Thoracic aorta (tissue), 2 donors: ENCODE measurements around the gene HSDL1. TPM values are rescaled to one million over a fixed set of nuclear protein-coding genes. Genes with fewer than 3 reads are reported as not detected.
"Not testable (repeated sequence)": the region's sequence is repeated elsewhere in the genome, so short reads cannot be mapped to it uniquely, and the experiment has no call there.

Experiments used
- ATAC-seq: fragments of 150-250 bp; one replicate; pipeline ENCODE4 v1.8.0; 2017; ENCODE audit warnings: low read depth; ENCODE audit not compliant: insufficient number of reproducible peaks, low FRiP score
- DNase-seq: peaks from one replicate; pipeline ENCODE4 v3.0.0-alpha.2; 2020; ENCODE audit warnings: low spot score
- H3K27ac ChIP-seq, 2 donors: fragments of 200-600 bp; sonication (generic); 1 replicate in 1 of 2; 2 replicates in 1 of 2; pipeline ENCODE4 v1.5.1; 2016; ENCODE audit warnings: mild to moderate bottlenecking in 2 of 2, moderate library complexity in 2 of 2
- H3K27me3 ChIP-seq: fragments of 200-600 bp; sonication (generic); replicated peaks from 2 replicates; pipeline ENCODE4 v1.6.0; 2016; ENCODE audit warnings: mild to moderate bottlenecking; ENCODE audit not compliant: insufficient read depth
- H3K36me3 ChIP-seq: fragments of 200-600 bp; sonication (generic); one replicate; pipeline ENCODE4 v1.5.1; 2016
- H3K4me1 ChIP-seq, 2 donors: fragments of 200-600 bp; sonication (generic); 1 replicate in 1 of 2; 2 replicates in 1 of 2; pipeline versions ENCODE4 v1.5.1 to v1.6.0; 2016; ENCODE audit warnings: low read depth in 2 of 2, mild to moderate bottlenecking in 1 of 2; ENCODE audit not compliant: control insufficient read depth in 1 of 2
- H3K4me3 ChIP-seq: fragments of 200-600 bp; sonication (generic); 2 replicates; pipeline ENCODE4 v1.5.1; 2016; ENCODE audit warnings: mild to moderate bottlenecking
- H3K9me3 ChIP-seq: fragments of 200-600 bp; sonication (generic); 2 replicates; pipeline ENCODE4 v1.5.1; 2016
- CTCF ChIP-seq: fragments of 200-600 bp; sonication (generic); IDR thresholded peaks from one replicate; pipeline ENCODE4 v1.5.1; 2019; ENCODE audit warnings: antibody characterized with exemption
- total RNA-seq, 2 donors: library from RNA; depleted of rRNA; stranded (reverse); fragments of >200 nt; gene quantifications; one replicate each; pipeline versions ENCODE4 v1.1.0 to v1.2.3, GENCODE V29; 2016

Gene HSDL1
- total RNA-seq, 2 donors from 2014 or later: 7.2 to 14.4 TPM

- peaks cover 3 to 24% of the 10 kb centered on the region in 2 donors for H3K4me1 ChIP-seq
- TF ChIP-seq CTCF: no peak
- no peaks in the 10 kb centered on the region for H3K9me3 ChIP-seq
- peak overlapping the region; percentile 90 for H3K4me3 ChIP-seq
- ATAC-seq (no peak), DNase-seq (no peak)
- no peaks in the 10 kb centered on the region for H3K27me3 ChIP-seq
- peak overlapping the region; percentile 85 for H3K27ac ChIP-seq
- H3K36me3 ChIP-seq: no peaks in the 10 kb centered on the region
These were observed 27.5 kb downstream of the HSDL1 start for GRCh38 chr16:84117494-84117843.

- H3K4me3 ChIP-seq: peak within 1 kb of the TSS; percentile 90
- TF ChIP-seq CTCF: no peak
- H3K36me3 ChIP-seq: no peaks in the 10 kb centered on the region
- no peaks in the 10 kb centered on the region for H3K27me3 ChIP-seq
- H3K9me3 ChIP-seq: no peaks in the 10 kb centered on the region
- peak within 1 kb of the TSS; percentile 85 for H3K27ac ChIP-seq
- H3K4me1 ChIP-seq: peaks cover 3 to 24% of the 10 kb centered on the region in 2 donors
- DNase-seq: peak; percentile 85
- peak; percentile 98 for ATAC-seq
These were observed 28.1 kb downstream of the HSDL1 start, which contains the start of gene MBTPS1 for GRCh38 chr16:84116720-84117493. MBTPS1 (minus strand) TSS chr16:84116942; CDS start chr16:84101783, 15,159 bp downstream.

GRCh38 chr16:84115919-84116719, 28.9 kb downstream of the HSDL1 start:
- H3K27ac ChIP-seq: peak overlapping the region; percentile 85
- DNase-seq (no peak), ATAC-seq (no peak)
- H3K4me3 ChIP-seq: peak overlapping the region; percentile 90
- no peak for TF ChIP-seq CTCF
- H3K27me3 ChIP-seq: no peaks in the 10 kb centered on the region
- H3K4me1 ChIP-seq: peaks cover 3 to 24% of the 10 kb centered on the region in 2 donors
- H3K9me3 ChIP-seq: no peaks in the 10 kb centered on the region
- no peaks in the 10 kb centered on the region for H3K36me3 ChIP-seq

- not testable (repeated sequence) for H3K36me3 ChIP-seq, H3K27me3 ChIP-seq, H3K9me3 ChIP-seq, H3K4me3 ChIP-seq, H3K27ac ChIP-seq, DNase-seq, ATAC-seq
- peaks cover 3 to 31% of the 10 kb centered on the region in 2 donors for H3K4me1 ChIP-seq
These were observed 33.0 kb downstream of the HSDL1 start for GRCh38 chr16:84111949-84112348.

GRCh38 chr16:84111525-84111924, 33.5 kb downstream of the HSDL1 start:
- no peak for ATAC-seq
- Histone ChIP-seq H3K4me3 (no peak overlapping the region), H3K4me1 (peaks cover 3 to 31% of the 10 kb centered on the region in 2 donors)

More at GRCh38 chr16:84111525-84111924, 33.5 kb downstream of the HSDL1 start:
- H3K27me3 ChIP-seq: no peaks in the 10 kb centered on the region
- H3K36me3 ChIP-seq: no peaks in the 10 kb centered on the region
- no peak for DNase-seq
- TF ChIP-seq CTCF: no peak
- no peak overlapping the region for H3K27ac ChIP-seq
- H3K9me3 ChIP-seq: no peaks in the 10 kb centered on the region
